HCT116 (cell line): Measurements from ENCODE around the gene HOTAIR. TPM values are rescaled to one million over a fixed set of nuclear protein-coding genes. Genes with fewer than 3 reads are reported as not detected.

Experiments used
- ATAC-seq: fragments of 200-7000 bp; cut with Tn5 transposase; 2 replicates; pipeline ENCODE4 v1.9.1; 2020; ENCODE audit warnings: mild to moderate bottlenecking, moderate library complexity
- BruUV-seq: library from RNA; stranded (reverse); fragments of 400-500 nt; replicated peaks from 2 replicates; lab custom pipeline; 2021; lab: Mats Ljungman, UMichigan
- CTCF ChIA-PET: fragments of 300-600 bp; sonication (Branson Sonifier 250); formaldehyde crosslinking; loops from one replicate; lab custom pipeline; 2021; ENCODE audit warnings: antibody characterized with exemption; lab: Charles Lee
- POLR2A ChIA-PET: fragments of 300-600, 350-600 bp; sonication (Branson Sonifier 250); formaldehyde crosslinking; loops from one replicate; lab custom pipeline; 2021; ENCODE audit warnings: antibody characterized with exemption; lab: Charles Lee
- RAD21 ChIA-PET, 2 experiments: fragments of 300-600 bp; sonication (Branson Sonifier 250); formaldehyde crosslinking; loops; one replicate each; lab custom pipeline; 2023; ENCODE audit warnings: low total read pairs in 2 of 2; ENCODE audit not compliant: uncharacterized antibody in 2 of 2, unreplicated experiment in 2 of 2, low non-redundant PET in 1 of 2; lab: Charles Lee
- DNase-seq: peaks from one replicate; pipeline ENCODE4 v3.0.0-alpha.2; 2010; ENCODE audit warnings: low read depth, low spot score
- H2AFZ ChIP-seq: fragments of 200-600 bp; shearing (Covaris generic), sonication (generic); 2 replicates; pipeline ENCODE4 v1.6.1; 2017; ENCODE audit warnings: low read depth, mixed run types, mixed read lengths, antibody characterized with exemption, low read length; ENCODE audit not compliant: poor library complexity, severe bottlenecking
- H3K27ac ChIP-seq: 2 replicates; pipeline ENCODE4 v1.5.1; 2012; ENCODE audit warnings: low read depth, low read length
- H3K27me3 ChIP-seq: fragments of 200-600 bp; sonication (generic); 2 replicates; pipeline ENCODE4 v1.6.1; 2016; ENCODE audit warnings: mixed run types, low read length, mixed read lengths; ENCODE audit not compliant: insufficient read depth
- H3K36me3 ChIP-seq, 2 experiments: fragments of 200-500 bp in 1 of 2; fragments of 200-600 bp in 1 of 2; sonication (Bioruptor generic) in 1 of 2; sonication (generic) in 1 of 2; 2 replicates each; pipeline versions ENCODE4 v1.5.1 to v1.6.1; 2014 to 2016; ENCODE audit warnings: low read length in 2 of 2, inconsistent platforms in 1 of 2, mixed read lengths in 1 of 2, mixed run types in 1 of 2; ENCODE audit not compliant: insufficient read depth in 2 of 2, control insufficient read depth in 1 of 2
- H3K4me1 ChIP-seq, 2 experiments: fragments of 200-600 bp in 1 of 2; sonication (generic) in 1 of 2; 2 replicates each; pipeline versions ENCODE4 v1.5.1 to v1.6.1; 2012 to 2017; ENCODE audit warnings: low read length in 2 of 2, inconsistent platforms in 1 of 2, mild to moderate bottlenecking in 1 of 2, mixed read lengths in 1 of 2, mixed run types in 1 of 2, moderate library complexity in 1 of 2; ENCODE audit not compliant: insufficient read depth in 2 of 2, control insufficient read depth in 1 of 2
- H3K4me2 ChIP-seq: fragments of 200-600 bp; sonication (generic); 2 replicates; pipeline ENCODE4 v1.6.1; 2017; ENCODE audit warnings: mixed run types, low read length, mixed read lengths
- H3K4me3 ChIP-seq, 2 experiments: fragments of 200-600 bp in 1 of 2; sonication (generic) in 1 of 2; replicated peaks in 1 of 2; 2 replicates each; pipeline ENCODE4 v1.5.1; 2011 to 2016; ENCODE audit warnings: low read length in 2 of 2, control low read depth in 1 of 2, low read depth in 1 of 2, mild to moderate bottlenecking in 1 of 2, mixed read lengths in 1 of 2, mixed run types in 1 of 2
- H3K79me2 ChIP-seq: fragments of 200-600 bp; sonication (generic); 2 replicates; pipeline ENCODE4 v1.6.1; 2017; ENCODE audit warnings: mild to moderate bottlenecking, mixed run types, low read length, moderate library complexity, mixed read lengths; ENCODE audit not compliant: insufficient read depth
- H3K9ac ChIP-seq: fragments of 200-600 bp; sonication (generic); 2 replicates; pipeline ENCODE4 v1.6.1; 2016; ENCODE audit warnings: low read length, mixed read lengths
- H3K9me2 ChIP-seq: fragments of 200-600 bp; sonication (generic), shearing (Covaris generic); 2 replicates; pipeline ENCODE4 v1.6.1; 2017; ENCODE audit warnings: mixed run types, mild to moderate bottlenecking, moderate library complexity; ENCODE audit not compliant: insufficient read depth
- H3K9me3 ChIP-seq, 2 experiments: fragments of 200-500 bp in 1 of 2; fragments of 200-600 bp in 1 of 2; sonication (Bioruptor generic) in 1 of 2; sonication (generic) in 1 of 2; 2 replicates each; pipeline ENCODE4 v1.6.1; 2014 to 2017; ENCODE audit warnings: low read length in 2 of 2, mixed read lengths in 2 of 2, inconsistent platforms in 1 of 2, low read depth in 1 of 2, mild to moderate bottlenecking in 1 of 2, mixed run types in 1 of 2, moderate library complexity in 1 of 2; ENCODE audit not compliant: control insufficient read depth in 1 of 2, insufficient read depth in 1 of 2
- H4K20me1 ChIP-seq: fragments of 200-600 bp; sonication (generic), shearing (Covaris generic); 2 replicates; pipeline ENCODE4 v1.6.1; 2017; ENCODE audit warnings: mixed run types, mild to moderate bottlenecking, moderate library complexity; ENCODE audit not compliant: insufficient read depth
- CTCF ChIP-seq, 3 experiments: fragments of 200-600 bp in 1 of 3; sonication (generic) in 1 of 3; IDR thresholded peaks in 2 of 3; conservative IDR thresholded peaks in 1 of 3; 2 replicates each; pipeline ENCODE4 v1.5.1; 2012 to 2017; ENCODE audit warnings: low read depth in 2 of 3, low read length in 2 of 3, antibody characterized with exemption in 1 of 3, borderline replicate concordance in 1 of 3, control low read depth in 1 of 3, mild to moderate bottlenecking in 1 of 3, mixed read lengths in 1 of 3, mixed run types in 1 of 3, moderate library complexity in 1 of 3; ENCODE audit not compliant: insufficient read depth in 1 of 3
- MAX ChIP-seq: IDR thresholded peaks from 2 replicates; pipeline ENCODE4 v1.6.1; 2012
- RAD21 ChIP-seq: IDR thresholded peaks from 2 replicates; pipeline ENCODE4 v1.6.1; 2012; ENCODE audit warnings: low read depth, mild to moderate bottlenecking
- intact Hi-C: fragments of 100-400 bp; cut with micrococcal nuclease; formaldehyde crosslinking; loops from 2 replicates; pipeline ENCODE4 v1.10.0; 2022
- total RNA-seq: library from RNA; stranded (reverse); gene quantifications from one replicate; pipeline ENCODE4 v1.2.1, GENCODE V29; 2021; ENCODE audit not compliant: unreplicated experiment

HOTAIR gene
- total RNA-seq, 1 experiment from 2014 or later = 0.25 TPM

- ChIA-PET RAD21 (no interaction called here), POLR2A (no interaction called here), CTCF (interaction anchor here (1.7 kb wide), 2 partner anchors 179 to 188 kb away, joined by 5 to 6 read pairs; no protein-coding TSS in a partner anchor)
- Histone ChIP-seq H3K36me3 (no peaks in the 10 kb centered on the region), H3K4me1 (peaks cover 6 to 11% of the 10 kb centered on the region in 2 experiments), H4K20me1 (no peaks in the 10 kb centered on the region), H3K4me2 (no peak overlapping the region), H3K27ac (no peak overlapping the region), H2AFZ (no peak overlapping the region), H3K4me3 (no peak overlapping the region), H3K9me3 (no peaks in the 10 kb centered on the region), H3K27me3 (no peaks in the 10 kb centered on the region), H3K79me2 (no peaks in the 10 kb centered on the region), H3K9me2 (no peaks in the 10 kb centered on the region), H3K9ac (no peak overlapping the region)
- no TSS peak for BruUV-seq
- no peak for DNase-seq
- intact Hi-C loops = no loop called here
- no peak for TF ChIP-seq RAD21
- no peak for TF ChIP-seq MAX
- peak in 1 of 3 experiments; percentile 18; a peak in 1 of 6 replicates for TF ChIP-seq CTCF (IDR thresholded peaks at IDR 0.05 in 2 of 3, conservative IDR thresholded peaks at IDR 0.05 in 1 of 3; ENCODE audit: borderline replicate concordance in 1 of 3, insufficient read depth in 1 of 3, low read depth in 2 of 3, low read length in 2 of 3)
- no peak for ATAC-seq
Observed at GRCh38 chr12:54012631-54013409, 38.1 kb upstream of the HOTAIR start.
